Vagina (tissue), 2 donors: ENCODE data around the gene PDK2. TPM values are rescaled to one million over a fixed set of nuclear protein-coding genes. Genes with fewer than 3 reads are reported as not detected.
A peak's percentile ranks its signal among the peaks of the same experiment; 100 is the strongest.

Experiments used
- DNase-seq, 2 donors: peaks; one replicate each; pipeline ENCODE4 v3.0.0-alpha.2; 2017; ENCODE audit errors: extremely low spot score in 2 of 2
- H3K27ac ChIP-seq: fragments of 200-600 bp; sonication (generic); one replicate; pipeline ENCODE4 v1.5.1; 2019
- H3K27me3 ChIP-seq: fragments of 200-600 bp; sonication (generic); one replicate; pipeline ENCODE4 v1.5.1; 2019
- H3K36me3 ChIP-seq, 2 donors: fragments of 200-600 bp; sonication (generic); one replicate each; pipeline ENCODE4 v1.5.1; 2017 to 2019
- H3K4me1 ChIP-seq: fragments of 200-600 bp; sonication (generic); one replicate; pipeline ENCODE4 v1.5.1; 2019
- H3K4me3 ChIP-seq, 2 donors: fragments of 200-600 bp; sonication (generic); 1 replicate in 1 of 2; 2 replicates in 1 of 2; pipeline ENCODE4 v1.5.1; 2016 to 2019
- H3K9me3 ChIP-seq: fragments of 200-600 bp; sonication (generic); one replicate; pipeline ENCODE4 v1.5.1; 2019
- POLR2A ChIP-seq, 2 donors: fragments of 450-650 bp; IDR thresholded peaks; one replicate each; pipeline ENCODE4 v1.6.1; 2017; ENCODE audit warnings: antibody characterized with exemption in 2 of 2, mild to moderate bottlenecking in 2 of 2, moderate library complexity in 2 of 2
- POLR2AphosphoS5 ChIP-seq, 2 donors: sonication (generic); formaldehyde crosslinking; IDR thresholded peaks; one replicate each; pipeline ENCODE4 v1.9.0; 2017; ENCODE audit warnings: antibody characterized with exemption in 2 of 2, mild to moderate bottlenecking in 2 of 2, low read depth in 1 of 2; ENCODE audit not compliant: insufficient read depth in 1 of 2
- intact Hi-C: fragments of 100-400 bp; cut with DNase I; formaldehyde crosslinking; loops from one replicate; pipeline ENCODE4 v1.15.1; 2023
- total RNA-seq: library from RNA; depleted of rRNA; stranded (reverse); fragments of >200 nt; gene quantifications from one replicate; pipeline ENCODE4 v1.2.3, GENCODE V29; 2016
- TF ChIP-seq, protein P1 (sequence below), 3 experiments: fragments of 450-650 bp in 2 of 3; fragments of 200-600 bp in 1 of 3; sonication (generic) in 1 of 3; IDR thresholded peaks; one replicate each; pipeline ENCODE4 v1.5.1; 2017 to 2019; ENCODE audit warnings: antibody characterized with exemption in 3 of 3, mild to moderate bottlenecking in 2 of 3, moderate library complexity in 2 of 3

Gene PDK2
- 44.4 TPM for total RNA-seq

DNA sequence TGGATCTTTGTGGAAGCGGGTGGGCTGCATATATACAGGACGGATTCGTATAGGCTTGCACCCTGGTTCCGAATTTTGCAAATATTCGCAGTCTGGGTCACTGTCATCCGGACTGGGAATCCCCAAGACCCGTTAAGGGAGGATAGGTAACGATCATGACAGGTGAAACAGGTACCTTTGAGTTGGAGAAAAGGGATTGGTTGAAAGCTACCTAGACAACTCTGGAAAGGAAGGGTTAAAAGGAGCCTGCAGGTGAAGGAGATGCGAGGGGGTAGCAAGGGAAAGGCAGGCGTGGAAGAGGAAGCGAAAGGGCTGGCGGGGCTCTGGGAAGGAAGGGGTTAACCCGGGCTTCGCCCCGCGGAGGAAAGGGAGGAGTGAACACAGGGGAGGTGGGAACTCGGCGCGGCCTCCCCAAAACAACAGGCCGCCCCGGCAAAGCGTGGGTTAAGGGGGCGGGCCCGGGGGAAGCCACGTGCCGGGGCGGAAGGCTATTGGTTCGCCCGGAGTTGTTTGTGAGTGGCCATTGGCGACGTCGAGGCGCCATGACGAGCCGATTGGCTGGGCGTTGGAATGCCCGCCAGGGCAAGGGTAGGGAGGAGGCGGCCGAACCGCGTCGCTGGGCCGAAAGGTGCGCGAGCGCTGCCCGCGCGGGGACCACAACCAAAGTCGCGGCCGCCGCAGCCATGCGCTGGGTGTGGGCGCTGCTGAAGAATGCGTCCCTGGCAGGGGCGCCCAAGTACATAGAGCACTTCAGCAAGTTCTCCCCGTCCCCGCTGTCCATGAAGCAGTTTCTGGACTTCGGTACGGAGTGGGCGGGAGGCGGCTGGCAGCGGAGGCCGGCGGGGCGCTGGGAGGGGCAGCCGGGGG lies at the start of gene PDK2:
Gene PDK2 (plus strand): TSS at position 599 of the 867 bp plus-strand sequence. CDS start 85 bp downstream, at position 684.
- TF ChIP-seq, protein P1, sequence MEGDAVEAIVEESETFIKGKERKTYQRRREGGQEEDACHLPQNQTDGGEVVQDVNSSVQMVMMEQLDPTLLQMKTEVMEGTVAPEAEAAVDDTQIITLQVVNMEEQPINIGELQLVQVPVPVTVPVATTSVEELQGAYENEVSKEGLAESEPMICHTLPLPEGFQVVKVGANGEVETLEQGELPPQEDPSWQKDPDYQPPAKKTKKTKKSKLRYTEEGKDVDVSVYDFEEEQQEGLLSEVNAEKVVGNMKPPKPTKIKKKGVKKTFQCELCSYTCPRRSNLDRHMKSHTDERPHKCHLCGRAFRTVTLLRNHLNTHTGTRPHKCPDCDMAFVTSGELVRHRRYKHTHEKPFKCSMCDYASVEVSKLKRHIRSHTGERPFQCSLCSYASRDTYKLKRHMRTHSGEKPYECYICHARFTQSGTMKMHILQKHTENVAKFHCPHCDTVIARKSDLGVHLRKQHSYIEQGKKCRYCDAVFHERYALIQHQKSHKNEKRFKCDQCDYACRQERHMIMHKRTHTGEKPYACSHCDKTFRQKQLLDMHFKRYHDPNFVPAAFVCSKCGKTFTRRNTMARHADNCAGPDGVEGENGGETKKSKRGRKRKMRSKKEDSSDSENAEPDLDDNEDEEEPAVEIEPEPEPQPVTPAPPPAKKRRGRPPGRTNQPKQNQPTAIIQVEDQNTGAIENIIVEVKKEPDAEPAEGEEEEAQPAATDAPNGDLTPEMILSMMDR (IDR thresholded peaks at IDR 0.05): peak in 2 of 3 experiments; percentile 6 to 13
- TF ChIP-seq POLR2AphosphoS5 (IDR thresholded peaks at IDR 0.05; ENCODE audit: insufficient read depth in 1 of 2, low read depth in 1 of 2) (peak; percentile 87 to 93), POLR2A (IDR thresholded peaks at IDR 0.05) (peak; percentile 10 to 39)
- H3K4me3 ChIP-seq: peak within 1 kb of the TSS; percentile 87 to 97
- peaks cover 34% of the 10 kb centered on the region for H3K4me1 ChIP-seq
- intact Hi-C loops: no loop called here
- no peaks in the 10 kb centered on the region for H3K9me3 ChIP-seq
- no peaks in the 10 kb centered on the region for H3K27me3 ChIP-seq
- H3K27ac ChIP-seq: peak within 1 kb of the TSS; percentile 84
- no peaks in the 10 kb centered on the region for H3K36me3 ChIP-seq
- DNase-seq: peak in 1 of 2 donors; percentile 98

DNA sequence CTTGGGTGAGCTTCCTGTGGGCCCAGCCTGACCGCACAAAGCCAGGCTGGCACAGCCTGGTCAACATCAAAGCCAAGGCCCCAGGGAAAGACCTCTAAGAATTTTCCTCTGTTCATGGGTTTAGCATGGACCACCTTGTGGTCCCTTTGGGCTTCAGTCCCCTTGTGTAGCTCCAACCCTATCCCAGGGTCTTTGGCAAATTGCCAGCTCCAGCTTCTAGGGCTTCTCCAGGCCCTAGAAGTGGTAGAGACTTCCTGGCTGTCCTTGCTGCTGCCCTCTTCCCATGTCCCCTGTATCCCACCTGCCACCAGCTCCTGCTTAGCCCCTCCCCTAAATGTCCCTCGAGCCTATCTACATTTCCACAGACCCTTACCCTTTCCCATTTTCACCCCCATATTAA lies 49.0 kb upstream of the PDK2 start:
- Histone ChIP-seq H3K27me3 (no peaks in the 10 kb centered on the region), H3K27ac (no peak overlapping the region), H3K9me3 (no peaks in the 10 kb centered on the region), H3K36me3 (no peaks in the 10 kb centered on the region), H3K4me3 (no peak overlapping the region), H3K4me1 (peaks cover 14% of the 10 kb centered on the region)
- no peak for DNase-seq
- TF ChIP-seq POLR2A (IDR thresholded peaks at IDR 0.05): no peak
- TF ChIP-seq, protein P1 (IDR thresholded peaks at IDR 0.05): no peak
- TF ChIP-seq POLR2AphosphoS5 (IDR thresholded peaks at IDR 0.05; ENCODE audit: insufficient read depth in 1 of 2, low read depth in 1 of 2): no peak
- intact Hi-C loops: no loop called here

- Histone ChIP-seq H3K4me1 (peaks cover 19% of the 10 kb centered on the region), H3K4me3 (no peak overlapping the region), H3K27me3 (no peaks in the 10 kb centered on the region), H3K9me3 (no peaks in the 10 kb centered on the region), H3K36me3 (no peaks in the 10 kb centered on the region), H3K27ac (no peak overlapping the region)
- DNase-seq: no peak
- intact Hi-C loops: no loop called here
- no peak for TF ChIP-seq POLR2AphosphoS5 (IDR thresholded peaks at IDR 0.05; ENCODE audit: insufficient read depth in 1 of 2, low read depth in 1 of 2)
- TF ChIP-seq, protein P1 (IDR thresholded peaks at IDR 0.05): no peak
- TF ChIP-seq POLR2A (IDR thresholded peaks at IDR 0.05): no peak
Observed at GRCh38 chr17:50046667-50047066, 48.5 kb upstream of the PDK2 start.

DNA sequence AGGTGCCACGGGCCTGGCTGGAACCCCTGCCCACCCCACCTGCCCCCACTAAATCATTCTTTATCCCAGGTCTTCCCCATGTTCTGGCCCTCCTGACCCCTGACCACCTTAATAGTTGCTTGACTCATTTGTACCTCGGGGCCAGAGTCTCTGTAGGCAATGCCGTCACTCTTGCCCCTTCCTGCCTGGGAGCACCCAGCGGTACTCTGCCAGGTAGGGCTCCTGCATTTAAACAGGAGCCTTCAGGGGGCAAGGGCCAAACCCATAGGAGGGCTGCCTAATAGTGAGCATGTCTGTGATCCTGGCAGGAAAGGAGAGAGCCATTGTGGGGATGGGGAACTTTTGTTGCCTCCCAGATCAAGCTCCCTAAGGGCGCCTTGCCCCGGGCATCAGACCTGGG lies 48.1 kb upstream of the PDK2 start:
- H3K4me3 ChIP-seq: no peak overlapping the region
- no peak overlapping the region for H3K27ac ChIP-seq
- H3K27me3 ChIP-seq: no peaks in the 10 kb centered on the region
- intact Hi-C loops: no loop called here
- TF ChIP-seq POLR2AphosphoS5 (IDR thresholded peaks at IDR 0.05; ENCODE audit: insufficient read depth in 1 of 2, low read depth in 1 of 2): no peak
- TF ChIP-seq, protein P1 (IDR thresholded peaks at IDR 0.05): no peak
- TF ChIP-seq POLR2A (IDR thresholded peaks at IDR 0.05): no peak
- H3K4me1 ChIP-seq: peaks cover 23% of the 10 kb centered on the region
- no peaks in the 10 kb centered on the region for H3K36me3 ChIP-seq
- DNase-seq: no peak
- no peaks in the 10 kb centered on the region for H3K9me3 ChIP-seq
